Panc1 (cell line): ENCODE results near the gene LYST. TPM values are rescaled to one million over a fixed set of nuclear protein-coding genes. Genes with fewer than 3 reads are reported as not detected.

Experiments used
- ATAC-seq: fragments of 200-7000 bp; cut with Tn5 transposase; 2 replicates; pipeline ENCODE4 v1.9.1; 2020; ENCODE audit warnings: mild to moderate bottlenecking, moderate library complexity
- BruUV-seq: library from RNA; stranded (reverse); fragments of 400-500 nt; replicated peaks from 2 replicates; lab custom pipeline; 2021; lab: Mats Ljungman, UMichigan
- CTCF ChIA-PET: fragments of 300-600 bp; sonication (Branson Sonifier 250); formaldehyde crosslinking; loops from one replicate; lab custom pipeline; 2022; ENCODE audit warnings: antibody characterized with exemption; lab: Charles Lee
- POLR2A ChIA-PET: fragments of 300-600 bp; sonication (Branson Sonifier 250); formaldehyde crosslinking; loops from one replicate; lab custom pipeline; 2022; ENCODE audit warnings: antibody characterized with exemption; lab: Charles Lee
- DNase-seq: peaks from one replicate; pipeline ENCODE4 v3.0.0-alpha.2; 2010; ENCODE audit warnings: low read depth, low spot score
- H3K27ac ChIP-seq: 2 replicates; pipeline ENCODE4 v1.5.1; 2011; ENCODE audit warnings: mild to moderate bottlenecking, low read length, inconsistent platforms
- H3K27me3 ChIP-seq: fragments of 200-500 bp; sonication (Bioruptor generic); 2 replicates; pipeline ENCODE4 v1.6.0; 2014; ENCODE audit warnings: low read length, inconsistent platforms; ENCODE audit not compliant: control insufficient read depth, insufficient read depth
- H3K36me3 ChIP-seq: fragments of 200-500 bp; sonication (Bioruptor generic); 2 replicates; pipeline ENCODE4 v1.5.1; 2014; ENCODE audit warnings: inconsistent platforms, mild to moderate bottlenecking, low read length, moderate library complexity; ENCODE audit not compliant: control insufficient read depth, insufficient read depth
- H3K4me1 ChIP-seq: 2 replicates; pipeline ENCODE4 v1.5.1; 2011; ENCODE audit warnings: inconsistent platforms, mild to moderate bottlenecking, low read length, moderate library complexity; ENCODE audit not compliant: control insufficient read depth, insufficient read depth
- H3K4me3 ChIP-seq, 2 experiments: 2 replicates each; pipeline ENCODE4 v1.5.1; 2011 to 2012; ENCODE audit warnings: low read depth in 2 of 2, low read length in 2 of 2, mild to moderate bottlenecking in 2 of 2, inconsistent platforms in 1 of 2, moderate library complexity in 1 of 2
- H3K9me3 ChIP-seq: fragments of 200-500 bp; sonication (Bioruptor generic); 2 replicates; pipeline ENCODE4 v1.5.1; 2014; ENCODE audit warnings: low read depth, mild to moderate bottlenecking, inconsistent platforms, low read length, moderate library complexity; ENCODE audit not compliant: control insufficient read depth, insufficient read depth
- POLR2AphosphoS5 ChIP-seq: IDR thresholded peaks from 2 replicates; pipeline ENCODE4 v1.6.1; 2012; ENCODE audit warnings: mild to moderate bottlenecking, low read depth, low read length, moderate library complexity
- SIN3A ChIP-seq: IDR thresholded peaks from 2 replicates; pipeline ENCODE4 v1.6.1; 2012; ENCODE audit warnings: low read depth, mild to moderate bottlenecking, low read length, moderate library complexity, borderline replicate concordance; ENCODE audit not compliant: insufficient read depth
- TCF7L2 ChIP-seq: IDR thresholded peaks from 2 replicates; pipeline ENCODE4 v1.6.1; 2011; ENCODE audit warnings: mild to moderate bottlenecking, low read depth, low read length, inconsistent platforms
- in situ Hi-C: cut with HindIII; loops from 2 replicates; pipeline ENCODE4 v1.10.0; 2016; ENCODE audit warnings: low sequenced_read_pairs, low pct_unique_long_range_greater_than_20kb
- intact Hi-C: fragments of 100-400 bp; cut with micrococcal nuclease; formaldehyde crosslinking; loops from one replicate; pipeline ENCODE4 v1.10.0; 2022; ENCODE audit not compliant: unreplicated experiment
- total RNA-seq: library from RNA; stranded (reverse); gene quantifications from one replicate; pipeline ENCODE4 v1.2.1, GENCODE V29; 2021; ENCODE audit not compliant: unreplicated experiment
- TF ChIP-seq, protein P1 (sequence below): fragments of 450-650 bp; IDR thresholded peaks from 2 replicates; pipeline ENCODE4 v1.5.1; 2017; ENCODE audit warnings: mild to moderate bottlenecking
- TF ChIP-seq, protein P2 (sequence below), 2 experiments: IDR thresholded peaks; 2 replicates each; pipeline ENCODE4 v1.6.1; 2011 to 2012; ENCODE audit warnings: low read depth in 2 of 2, control low read depth in 1 of 2, low read length in 1 of 2, mild to moderate bottlenecking in 1 of 2, moderate library complexity in 1 of 2; ENCODE audit not compliant: insufficient read depth in 1 of 2

The LYST gene
- total RNA-seq, 1 experiment from 2014 or later, result 75.2 TPM

DNA sequence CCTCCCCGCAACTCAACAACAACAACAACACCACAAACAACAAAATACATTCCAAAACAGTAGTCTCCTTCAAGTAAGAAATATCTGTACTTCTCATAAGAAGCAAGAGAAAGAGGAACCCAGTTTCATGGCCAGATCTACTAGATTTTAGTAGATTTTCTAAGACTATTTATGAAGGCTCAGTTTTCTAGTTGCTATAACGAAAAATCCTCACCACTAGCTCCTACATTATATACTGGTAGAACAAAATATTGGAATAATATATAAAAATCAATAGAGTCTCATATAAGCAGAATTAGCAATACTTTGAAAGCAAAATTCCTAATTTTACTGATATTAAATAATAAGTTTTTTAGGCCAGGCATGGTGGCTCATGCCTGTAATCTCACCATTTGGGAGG is 86.9 kb downstream of the LYST start:
- POLR2A ChIA-PET, result no interaction called here
- no peak overlapping the region for H3K4me3 ChIP-seq
- no peak for DNase-seq
- TF ChIP-seq SIN3A, result no peak
- TF ChIP-seq, protein P1, sequence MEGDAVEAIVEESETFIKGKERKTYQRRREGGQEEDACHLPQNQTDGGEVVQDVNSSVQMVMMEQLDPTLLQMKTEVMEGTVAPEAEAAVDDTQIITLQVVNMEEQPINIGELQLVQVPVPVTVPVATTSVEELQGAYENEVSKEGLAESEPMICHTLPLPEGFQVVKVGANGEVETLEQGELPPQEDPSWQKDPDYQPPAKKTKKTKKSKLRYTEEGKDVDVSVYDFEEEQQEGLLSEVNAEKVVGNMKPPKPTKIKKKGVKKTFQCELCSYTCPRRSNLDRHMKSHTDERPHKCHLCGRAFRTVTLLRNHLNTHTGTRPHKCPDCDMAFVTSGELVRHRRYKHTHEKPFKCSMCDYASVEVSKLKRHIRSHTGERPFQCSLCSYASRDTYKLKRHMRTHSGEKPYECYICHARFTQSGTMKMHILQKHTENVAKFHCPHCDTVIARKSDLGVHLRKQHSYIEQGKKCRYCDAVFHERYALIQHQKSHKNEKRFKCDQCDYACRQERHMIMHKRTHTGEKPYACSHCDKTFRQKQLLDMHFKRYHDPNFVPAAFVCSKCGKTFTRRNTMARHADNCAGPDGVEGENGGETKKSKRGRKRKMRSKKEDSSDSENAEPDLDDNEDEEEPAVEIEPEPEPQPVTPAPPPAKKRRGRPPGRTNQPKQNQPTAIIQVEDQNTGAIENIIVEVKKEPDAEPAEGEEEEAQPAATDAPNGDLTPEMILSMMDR, result no peak
- TF ChIP-seq, protein P2, sequence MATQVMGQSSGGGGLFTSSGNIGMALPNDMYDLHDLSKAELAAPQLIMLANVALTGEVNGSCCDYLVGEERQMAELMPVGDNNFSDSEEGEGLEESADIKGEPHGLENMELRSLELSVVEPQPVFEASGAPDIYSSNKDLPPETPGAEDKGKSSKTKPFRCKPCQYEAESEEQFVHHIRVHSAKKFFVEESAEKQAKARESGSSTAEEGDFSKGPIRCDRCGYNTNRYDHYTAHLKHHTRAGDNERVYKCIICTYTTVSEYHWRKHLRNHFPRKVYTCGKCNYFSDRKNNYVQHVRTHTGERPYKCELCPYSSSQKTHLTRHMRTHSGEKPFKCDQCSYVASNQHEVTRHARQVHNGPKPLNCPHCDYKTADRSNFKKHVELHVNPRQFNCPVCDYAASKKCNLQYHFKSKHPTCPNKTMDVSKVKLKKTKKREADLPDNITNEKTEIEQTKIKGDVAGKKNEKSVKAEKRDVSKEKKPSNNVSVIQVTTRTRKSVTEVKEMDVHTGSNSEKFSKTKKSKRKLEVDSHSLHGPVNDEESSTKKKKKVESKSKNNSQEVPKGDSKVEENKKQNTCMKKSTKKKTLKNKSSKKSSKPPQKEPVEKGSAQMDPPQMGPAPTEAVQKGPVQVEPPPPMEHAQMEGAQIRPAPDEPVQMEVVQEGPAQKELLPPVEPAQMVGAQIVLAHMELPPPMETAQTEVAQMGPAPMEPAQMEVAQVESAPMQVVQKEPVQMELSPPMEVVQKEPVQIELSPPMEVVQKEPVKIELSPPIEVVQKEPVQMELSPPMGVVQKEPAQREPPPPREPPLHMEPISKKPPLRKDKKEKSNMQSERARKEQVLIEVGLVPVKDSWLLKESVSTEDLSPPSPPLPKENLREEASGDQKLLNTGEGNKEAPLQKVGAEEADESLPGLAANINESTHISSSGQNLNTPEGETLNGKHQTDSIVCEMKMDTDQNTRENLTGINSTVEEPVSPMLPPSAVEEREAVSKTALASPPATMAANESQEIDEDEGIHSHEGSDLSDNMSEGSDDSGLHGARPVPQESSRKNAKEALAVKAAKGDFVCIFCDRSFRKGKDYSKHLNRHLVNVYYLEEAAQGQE (IDR thresholded peaks at IDR 0.05; ENCODE audit: insufficient read depth in 1 of 2, low read depth in 2 of 2, low read length in 1 of 2), result no peak
- TF ChIP-seq TCF7L2, result no peak
- TF ChIP-seq POLR2AphosphoS5, result no peak
- in situ Hi-C loops, result no loop called here
- no TSS peak for BruUV-seq
- intact Hi-C loops, result no loop called here
- no peak for ATAC-seq
- H3K27ac ChIP-seq, result no peak overlapping the region
- peaks cover 22% of the 10 kb centered on the region for H3K36me3 ChIP-seq
- H3K4me1 ChIP-seq, result no peaks in the 10 kb centered on the region
- CTCF ChIA-PET, result no interaction called here
- H3K27me3 ChIP-seq, result no peaks in the 10 kb centered on the region
- no peaks in the 10 kb centered on the region for H3K9me3 ChIP-seq

DNA sequence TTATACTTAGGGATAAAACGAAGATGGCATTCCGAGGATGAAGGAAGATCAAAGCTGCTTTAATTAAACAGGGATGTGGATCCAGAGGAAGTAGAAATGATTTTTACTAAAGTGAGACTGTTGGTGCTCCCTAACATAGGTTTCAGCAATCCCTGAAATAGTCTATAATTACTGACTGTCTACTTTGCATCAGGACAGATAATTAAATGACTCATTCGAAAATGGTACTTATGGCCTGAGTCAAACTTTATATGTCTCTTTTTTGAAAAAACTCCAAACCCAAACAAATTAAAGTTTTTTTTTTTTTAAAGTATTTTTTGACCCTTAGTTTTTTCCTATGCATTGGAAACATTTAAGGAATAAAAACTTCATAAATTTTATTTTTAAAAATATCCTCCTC is 90.3 kb downstream of the LYST start:
- H3K4me3 ChIP-seq, result no peak overlapping the region
- TF ChIP-seq POLR2AphosphoS5 (no peak), SIN3A (no peak), TCF7L2 (no peak)
- TF ChIP-seq, protein P2 (IDR thresholded peaks at IDR 0.05; ENCODE audit: insufficient read depth in 1 of 2, low read depth in 2 of 2, low read length in 1 of 2), result no peak
- TF ChIP-seq, protein P1, result no peak
- H3K9me3 ChIP-seq, result no peaks in the 10 kb centered on the region
- no TSS peak for BruUV-seq
- intact Hi-C loops, result no loop called here
- ChIA-PET CTCF (no interaction called here), POLR2A (no interaction called here)
- no peak overlapping the region for H3K27ac ChIP-seq
- in situ Hi-C loops, result no loop called here
- no peak for ATAC-seq
- peaks cover 22% of the 10 kb centered on the region for H3K36me3 ChIP-seq
- no peaks in the 10 kb centered on the region for H3K4me1 ChIP-seq
- H3K27me3 ChIP-seq, result no peaks in the 10 kb centered on the region
- DNase-seq, result no peak
